B cell (primary cell): ENCODE results near the gene SYNJ2. TPM values are rescaled to one million over a fixed set of nuclear protein-coding genes. Genes with fewer than 3 reads are reported as not detected.

Experiments
- ATAC-seq: fragments of 200-7000 bp; cut with Tn5 transposase; one replicate; pipeline ENCODE4 v1.10.0; 2021; ENCODE audit warnings: low read depth, mild to moderate bottlenecking, moderate number of reproducible peaks, moderate library complexity
- CTCF ChIA-PET: fragments of 350-600 bp; sonication (Branson Sonifier 250); formaldehyde crosslinking; loops from one replicate; lab custom pipeline; 2021; ENCODE audit warnings: antibody characterized with exemption, inconsistent platforms; lab: Charles Lee
- POLR2A ChIA-PET: fragments of 350-600 bp; sonication (Branson Sonifier 250); formaldehyde crosslinking; loops from one replicate; lab custom pipeline; 2021; ENCODE audit warnings: antibody characterized with exemption; lab: Charles Lee
- DNase-seq: peaks from one replicate; pipeline ENCODE4 v3.0.0; 2013
- H2AFZ ChIP-seq: 2 replicates; pipeline ENCODE4 v1.6.1; 2012; ENCODE audit warnings: mild to moderate bottlenecking, low read depth, low read length; ENCODE audit not compliant: insufficient read depth, poor library complexity, severe bottlenecking
- H3K27ac ChIP-seq, 2 donors: 1 replicate in 1 of 2; 2 replicates in 1 of 2; pipeline ENCODE4 v1.5.1; 2012 to 2013; ENCODE audit warnings: low read length in 2 of 2, mild to moderate bottlenecking in 2 of 2, moderate library complexity in 1 of 2
- H3K27me3 ChIP-seq, 4 experiments: fragments of 200-600 bp in 1 of 4; sonication (generic) in 1 of 4; replicated peaks in 1 of 4; 1 replicate in 2 of 4; 2 replicates in 2 of 4; pipeline versions ENCODE4 v1.6.1 to v1.7.0; 2013 to 2016; ENCODE audit warnings: low read length in 3 of 4, mild to moderate bottlenecking in 2 of 4, mixed read lengths in 1 of 4, moderate library complexity in 1 of 4; ENCODE audit not compliant: insufficient read depth in 4 of 4, control insufficient read depth in 3 of 4; ENCODE audit errors: control extremely low read depth in 1 of 4
- H3K36me3 ChIP-seq, 2 experiments: replicated peaks in 1 of 2; 1 replicate in 1 of 2; 2 replicates in 1 of 2; pipeline versions ENCODE4 v1.6.1 to v1.7.1; 2013; ENCODE audit warnings: low read length in 1 of 2; ENCODE audit not compliant: insufficient read depth in 2 of 2, control insufficient read depth in 1 of 2; ENCODE audit errors: control extremely low read depth in 1 of 2, extremely low read depth in 1 of 2
- H3K4me1 ChIP-seq, 2 donors: fragments of 200-600 bp in 1 of 2; sonication (generic) in 1 of 2; 1 replicate in 1 of 2; 2 replicates in 1 of 2; pipeline versions ENCODE4 v1.5.1 to v1.6.1; 2013 to 2017; ENCODE audit warnings: low read length in 2 of 2; ENCODE audit not compliant: control insufficient read depth in 2 of 2, insufficient read depth in 2 of 2
- H3K4me2 ChIP-seq: replicated peaks from 2 replicates; pipeline ENCODE3; 2012; ENCODE audit warnings: mild to moderate bottlenecking, low read depth, low read length; ENCODE audit not compliant: poor library complexity, severe bottlenecking
- H3K4me3 ChIP-seq, 5 experiments: fragments of 200-600 bp in 1 of 5; sonication (generic) in 1 of 5; 1 replicate in 3 of 5; 2 replicates in 2 of 5; pipeline versions ENCODE4 v1.5.1 to v1.7.0; 2011 to 2016; ENCODE audit warnings: low read length in 4 of 5, mild to moderate bottlenecking in 4 of 5, low read depth in 2 of 5, control low read depth in 1 of 5, moderate library complexity in 1 of 5; ENCODE audit not compliant: insufficient read depth in 1 of 5; ENCODE audit errors: control extremely low read depth in 1 of 5, extremely low read depth in 1 of 5
- H3K79me2 ChIP-seq: fragments of 200-600 bp; sonication (generic); one replicate; pipeline ENCODE4 v1.6.0; 2016; ENCODE audit warnings: low read length; ENCODE audit not compliant: control insufficient read depth, insufficient read depth
- H3K9ac ChIP-seq: fragments of 200-600 bp; sonication (generic); 2 replicates; pipeline ENCODE4 v1.6.1; 2017; ENCODE audit warnings: mild to moderate bottlenecking, low read length, moderate library complexity
- H3K9me3 ChIP-seq, 3 donors: one replicate each; pipeline versions ENCODE4 v1.6.1 to v1.7.1; 2013; ENCODE audit warnings: low read length in 2 of 3; ENCODE audit not compliant: control insufficient read depth in 2 of 3, insufficient read depth in 1 of 3; ENCODE audit errors: control extremely low read depth in 1 of 3
- H4K20me1 ChIP-seq: 2 replicates; pipeline ENCODE4 v1.6.0; 2012; ENCODE audit warnings: mild to moderate bottlenecking, low read length; ENCODE audit not compliant: insufficient read depth, control insufficient read depth, poor library complexity, severe bottlenecking
- H3K27ac Mint-ChIP-seq: one replicate; pipeline ENCODE4 v1.8.0; 2021; ENCODE audit warnings: mixed read lengths
- H3K27me3 Mint-ChIP-seq: one replicate; pipeline ENCODE4 v1.8.0; 2021; ENCODE audit warnings: mixed read lengths
- H3K4me1 Mint-ChIP-seq: one replicate; pipeline ENCODE4 v1.8.0; 2021; ENCODE audit warnings: mixed read lengths
- H3K4me3 Mint-ChIP-seq: one replicate; pipeline ENCODE4 v1.8.0; 2021; ENCODE audit warnings: mixed read lengths
- H3K9me3 Mint-ChIP-seq: one replicate; pipeline ENCODE4 v1.8.0; 2022; ENCODE audit warnings: mixed read lengths; ENCODE audit not compliant: insufficient read depth
- EZH2 ChIP-seq: IDR thresholded peaks from 2 replicates; pipeline ENCODE4 v1.6.1; 2012; ENCODE audit warnings: borderline replicate concordance, low read depth, mild to moderate bottlenecking, moderate library complexity, low read length; ENCODE audit not compliant: insufficient read depth, poor library complexity, severe bottlenecking
- WGBS: methylation state at CpG from one replicate; pipeline ENCODE4 v1.1.5; 2013; ENCODE audit warnings: missing lambda C conversion rate; ENCODE audit not compliant: insufficient coverage; 5-methylcytosine and 5-hydroxymethylcytosine counted together
- intact Hi-C: fragments of 100-400 bp; cut with micrococcal nuclease; formaldehyde crosslinking; loops from one replicate; pipeline ENCODE4 v1.10.0; 2022
- polyA plus RNA-seq: library from polyadenylated mRNA; depleted of rRNA; stranded (reverse); fragments of >200 nt; gene quantifications from 2 replicates; pipeline ENCODE4 v1.2.3, GENCODE V29; 2012
- total RNA-seq, 2 donors: library from RNA; stranded (reverse); fragments of 120-200 nt in 1 of 2; gene quantifications; 1 replicate in 1 of 2; 2 replicates in 1 of 2; pipeline versions ENCODE4 v1.2.3 to v1.2.4, GENCODE V29; 2013 to 2022
- TF ChIP-seq, protein P1 (sequence below): fragments of 200-600 bp; IDR thresholded peaks from one replicate; pipeline ENCODE4 v1.8.0; 2022; ENCODE audit warnings: antibody characterized with exemption, mild to moderate bottlenecking

SYNJ2 gene
- total and polyA plus RNA-seq, 2 donors (not counting 1 experiment from before 2014, with no cell fraction given), result 5.2 to 11.4 TPM

DNA sequence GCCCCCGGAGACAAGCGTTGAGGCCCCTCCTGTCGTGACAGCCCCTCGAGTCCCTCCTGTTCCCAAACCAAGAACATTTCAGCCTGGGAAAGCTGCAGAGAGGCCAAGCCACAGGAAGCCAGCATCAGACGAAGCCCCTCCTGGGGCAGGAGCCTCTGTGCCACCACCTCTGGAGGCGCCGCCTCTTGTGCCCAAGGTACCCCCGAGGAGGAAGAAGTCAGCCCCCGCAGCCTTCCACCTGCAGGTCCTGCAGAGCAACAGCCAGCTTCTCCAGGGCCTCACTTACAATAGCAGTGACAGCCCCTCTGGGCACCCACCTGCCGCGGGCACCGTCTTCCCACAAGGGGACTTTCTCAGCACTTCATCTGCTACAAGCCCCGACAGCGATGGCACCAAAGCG lies 114.0 kb downstream of the SYNJ2 start:
- intact Hi-C loops, result no loop called here
- Mint-ChIP-seq H3K27me3 (no peaks in the 10 kb centered on the region), H3K9me3 (no peaks in the 10 kb centered on the region), H3K4me1 (no peaks in the 10 kb centered on the region), H3K27ac (no peak overlapping the region), H3K4me3 (no peak overlapping the region)
- Histone ChIP-seq H3K9ac (no peak overlapping the region), H3K9me3 (no peaks in the 10 kb centered on the region), H2AFZ (no peak overlapping the region), H3K4me2 (no peak overlapping the region), H4K20me1 (no peaks in the 10 kb centered on the region), H3K4me1 (no peaks in the 10 kb centered on the region), H3K27me3 (no peaks in the 10 kb centered on the region), H3K27ac (no peak overlapping the region), H3K4me3 (no peak overlapping the region), H3K79me2 (no peaks in the 10 kb centered on the region), H3K36me3 (peaks cover 1 to 31% of the 10 kb centered on the region in 2 experiments)
- ATAC-seq (no peak), DNase-seq (no peak)
- 95% methylated on average over 15 of the region's 15 CpGs for WGBS
- no peak for TF ChIP-seq EZH2
- TF ChIP-seq, protein P1, sequence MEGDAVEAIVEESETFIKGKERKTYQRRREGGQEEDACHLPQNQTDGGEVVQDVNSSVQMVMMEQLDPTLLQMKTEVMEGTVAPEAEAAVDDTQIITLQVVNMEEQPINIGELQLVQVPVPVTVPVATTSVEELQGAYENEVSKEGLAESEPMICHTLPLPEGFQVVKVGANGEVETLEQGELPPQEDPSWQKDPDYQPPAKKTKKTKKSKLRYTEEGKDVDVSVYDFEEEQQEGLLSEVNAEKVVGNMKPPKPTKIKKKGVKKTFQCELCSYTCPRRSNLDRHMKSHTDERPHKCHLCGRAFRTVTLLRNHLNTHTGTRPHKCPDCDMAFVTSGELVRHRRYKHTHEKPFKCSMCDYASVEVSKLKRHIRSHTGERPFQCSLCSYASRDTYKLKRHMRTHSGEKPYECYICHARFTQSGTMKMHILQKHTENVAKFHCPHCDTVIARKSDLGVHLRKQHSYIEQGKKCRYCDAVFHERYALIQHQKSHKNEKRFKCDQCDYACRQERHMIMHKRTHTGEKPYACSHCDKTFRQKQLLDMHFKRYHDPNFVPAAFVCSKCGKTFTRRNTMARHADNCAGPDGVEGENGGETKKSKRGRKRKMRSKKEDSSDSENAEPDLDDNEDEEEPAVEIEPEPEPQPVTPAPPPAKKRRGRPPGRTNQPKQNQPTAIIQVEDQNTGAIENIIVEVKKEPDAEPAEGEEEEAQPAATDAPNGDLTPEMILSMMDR, result no peak
- ChIA-PET CTCF (no interaction called here), POLR2A (no interaction called here)

DNA sequence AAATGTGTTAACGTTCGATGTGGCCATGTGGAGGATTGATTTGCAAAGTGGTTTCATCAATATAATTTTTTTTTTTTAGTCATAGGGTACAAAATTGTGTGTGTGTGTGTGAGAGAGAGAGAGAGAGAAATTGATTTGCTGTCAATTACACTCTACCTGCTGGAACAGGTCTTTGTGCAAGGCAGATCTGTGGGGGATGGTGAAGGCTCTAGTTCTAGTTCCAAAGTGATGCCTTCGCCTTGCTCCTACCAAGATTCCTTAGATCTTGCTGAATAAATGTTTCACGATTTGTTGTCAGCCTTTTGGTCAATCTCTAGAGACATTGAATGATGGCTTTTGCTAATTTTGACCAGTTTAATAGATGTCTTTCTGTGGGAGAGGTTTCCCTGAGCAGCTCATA lies 121.6 kb downstream of the SYNJ2 start:
- H3K4me1 Mint-ChIP-seq, result no peaks in the 10 kb centered on the region
- Histone ChIP-seq H3K4me2 (no peak overlapping the region), H3K9ac (no peak overlapping the region), H3K4me1 (no peaks in the 10 kb centered on the region), H4K20me1 (no peaks in the 10 kb centered on the region), H3K4me3 (no peak overlapping the region), H3K9me3 (no peaks in the 10 kb centered on the region), H3K36me3 (no peaks in the 10 kb centered on the region), H3K27ac (no peak overlapping the region), H2AFZ (no peak overlapping the region), H3K79me2 (no peaks in the 10 kb centered on the region), H3K27me3 (no peaks in the 10 kb centered on the region)
- no peaks in the 10 kb centered on the region for H3K9me3 Mint-ChIP-seq
- ChIA-PET CTCF (interaction anchor here (0.7 kb wide), 1 partner anchor 483 kb away, joined by 3 read pairs; no protein-coding TSS in a partner anchor), POLR2A (no interaction called here)
- intact Hi-C loops, result no loop called here
- no peak overlapping the region for H3K4me3 Mint-ChIP-seq
- no peak for DNase-seq
- H3K27me3 Mint-ChIP-seq, result no peaks in the 10 kb centered on the region
- ATAC-seq, result no peak
- TF ChIP-seq EZH2, result no peak
- TF ChIP-seq, protein P1, result no peak
- H3K27ac Mint-ChIP-seq, result no peak overlapping the region
- WGBS, result 90% methylated on average over 2 of the region's 4 CpGs
